Fibroblast of lung (primary cell): ENCODE measurements around the gene CD68. TPM values are rescaled to one million over a fixed set of nuclear protein-coding genes. Genes with fewer than 3 reads are reported as not detected.

Source experiments
- DNase-seq, 2 donors: peaks; one replicate each; pipeline versions ENCODE4 v3.0.0 to v3.0.0-alpha.2; 2010; ENCODE audit warnings: low read depth in 2 of 2
- H2AFZ ChIP-seq: 2 replicates; pipeline ENCODE4 v1.5.1; 2012; ENCODE audit warnings: low read length, control low read depth, inconsistent platforms
- H3K27ac ChIP-seq: 2 replicates; pipeline ENCODE4 v1.5.1; 2011; ENCODE audit warnings: low read length, control low read depth; ENCODE audit not compliant: insufficient read depth
- H3K27me3 ChIP-seq: 2 replicates; pipeline ENCODE4 v1.5.1; 2011; ENCODE audit warnings: mild to moderate bottlenecking, low read length; ENCODE audit not compliant: control insufficient read depth, insufficient read depth
- H3K36me3 ChIP-seq: 2 replicates; pipeline ENCODE4 v1.5.1; 2011; ENCODE audit warnings: low read length; ENCODE audit not compliant: control insufficient read depth, insufficient read depth
- H3K4me1 ChIP-seq: 2 replicates; pipeline ENCODE4 v1.5.1; 2011; ENCODE audit warnings: low read length; ENCODE audit not compliant: control insufficient read depth, insufficient read depth; ENCODE audit errors: extremely low read depth
- H3K4me2 ChIP-seq: 2 replicates; pipeline ENCODE4 v1.5.1; 2011; ENCODE audit warnings: low read length, control low read depth; ENCODE audit not compliant: insufficient read depth; ENCODE audit errors: extremely low read depth
- H3K4me3 ChIP-seq, 4 experiments: fragments of 200-600 bp in 1 of 4; sonication (generic) in 1 of 4; replicated peaks in 1 of 4; 2 replicates each; pipeline ENCODE4 v1.5.1; 2011 to 2016; ENCODE audit warnings: low read length in 4 of 4, low read depth in 3 of 4, mild to moderate bottlenecking in 3 of 4, control low read depth in 2 of 4, inconsistent platforms in 1 of 4, mixed read lengths in 1 of 4; ENCODE audit not compliant: insufficient read depth in 1 of 4; ENCODE audit errors: control extremely low read depth in 1 of 4
- H3K79me2 ChIP-seq: 2 replicates; pipeline ENCODE4 v1.5.1; 2012; ENCODE audit warnings: mild to moderate bottlenecking, low read length, inconsistent platforms; ENCODE audit not compliant: control insufficient read depth, insufficient read depth
- H3K9ac ChIP-seq: 2 replicates; pipeline ENCODE4 v1.5.1; 2011; ENCODE audit warnings: mild to moderate bottlenecking, low read length, control low read depth; ENCODE audit not compliant: insufficient read depth
- H3K9me3 ChIP-seq: 2 replicates; pipeline ENCODE4 v1.5.1; 2012; ENCODE audit warnings: low read depth, low read length; ENCODE audit not compliant: control insufficient read depth, insufficient read depth
- H4K20me1 ChIP-seq: 2 replicates; pipeline ENCODE4 v1.5.1; 2011; ENCODE audit warnings: low read length; ENCODE audit not compliant: control insufficient read depth, insufficient read depth; ENCODE audit errors: extremely low read depth
- EZH2 ChIP-seq: IDR thresholded peaks from 2 replicates; pipeline ENCODE4 v1.5.1; 2012; ENCODE audit warnings: low read length, control low read depth, mild to moderate bottlenecking; ENCODE audit errors: missing control alignments
- polyA plus RNA-seq, 2 donors: library from polyadenylated mRNA; depleted of rRNA in 1 of 2; stranded (reverse) in 1 of 2; unstranded in 1 of 2; fragments of >200 nt; gene quantifications; 2 replicates each; pipeline ENCODE4 v1.2.1, GENCODE V29; 2011 to 2012; ENCODE audit warnings: missing spikeins in 1 of 2
- total RNA-seq: library from RNA; depleted of rRNA; stranded (reverse); fragments of >200 nt; gene quantifications from 2 replicates; pipeline ENCODE4 v1.2.1, GENCODE V29; 2014
- TF ChIP-seq, protein P1 (sequence below), 2 donors: IDR thresholded peaks in 1 of 2; conservative IDR thresholded peaks in 1 of 2; 1 replicate in 1 of 2; 2 replicates in 1 of 2; pipeline ENCODE4 v1.5.1; 2011 to 2012; ENCODE audit warnings: low read length in 2 of 2, control low read depth in 1 of 2, inconsistent platforms in 1 of 2, low read depth in 1 of 2, mild to moderate bottlenecking in 1 of 2

Gene CD68
- total and polyA plus RNA-seq, 2 donors (not counting 1 experiment from before 2014, with no cell fraction given) = 29.4 to 90.4 TPM

DNA sequence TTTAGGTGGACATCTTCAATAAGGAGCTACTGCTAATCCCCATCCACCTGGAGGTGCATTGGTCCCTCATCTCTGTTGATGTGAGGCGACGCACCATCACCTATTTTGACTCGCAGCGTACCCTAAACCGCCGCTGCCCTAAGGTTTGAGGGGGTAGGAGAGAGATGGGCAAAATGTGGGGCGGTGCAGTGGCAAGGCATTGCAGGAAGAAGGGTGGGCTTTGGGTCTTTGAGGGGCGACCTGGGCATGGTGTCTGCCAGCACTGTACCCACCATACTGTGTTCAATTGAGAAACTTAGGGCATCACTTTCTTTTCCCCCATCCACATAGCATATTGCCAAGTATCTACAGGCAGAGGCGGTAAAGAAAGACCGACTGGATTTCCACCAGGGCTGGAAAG lies 9.1 kb upstream of the CD68 start:
- Histone ChIP-seq H3K9me3 (no peaks in the 10 kb centered on the region), H3K9ac (no peak overlapping the region), H3K27ac (no peak overlapping the region), H3K79me2 (peaks cover 36% of the 10 kb centered on the region), H3K27me3 (no peaks in the 10 kb centered on the region), H2AFZ (no peak overlapping the region), H4K20me1 (peaks cover 11% of the 10 kb centered on the region), H3K4me2 (no peak overlapping the region), H3K4me3 (no peak overlapping the region), H3K36me3 (peaks cover 25% of the 10 kb centered on the region), H3K4me1 (peaks cover 16% of the 10 kb centered on the region)
- TF ChIP-seq EZH2 = no peak
- TF ChIP-seq, protein P1, sequence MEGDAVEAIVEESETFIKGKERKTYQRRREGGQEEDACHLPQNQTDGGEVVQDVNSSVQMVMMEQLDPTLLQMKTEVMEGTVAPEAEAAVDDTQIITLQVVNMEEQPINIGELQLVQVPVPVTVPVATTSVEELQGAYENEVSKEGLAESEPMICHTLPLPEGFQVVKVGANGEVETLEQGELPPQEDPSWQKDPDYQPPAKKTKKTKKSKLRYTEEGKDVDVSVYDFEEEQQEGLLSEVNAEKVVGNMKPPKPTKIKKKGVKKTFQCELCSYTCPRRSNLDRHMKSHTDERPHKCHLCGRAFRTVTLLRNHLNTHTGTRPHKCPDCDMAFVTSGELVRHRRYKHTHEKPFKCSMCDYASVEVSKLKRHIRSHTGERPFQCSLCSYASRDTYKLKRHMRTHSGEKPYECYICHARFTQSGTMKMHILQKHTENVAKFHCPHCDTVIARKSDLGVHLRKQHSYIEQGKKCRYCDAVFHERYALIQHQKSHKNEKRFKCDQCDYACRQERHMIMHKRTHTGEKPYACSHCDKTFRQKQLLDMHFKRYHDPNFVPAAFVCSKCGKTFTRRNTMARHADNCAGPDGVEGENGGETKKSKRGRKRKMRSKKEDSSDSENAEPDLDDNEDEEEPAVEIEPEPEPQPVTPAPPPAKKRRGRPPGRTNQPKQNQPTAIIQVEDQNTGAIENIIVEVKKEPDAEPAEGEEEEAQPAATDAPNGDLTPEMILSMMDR (conservative IDR thresholded peaks at IDR 0.05 in 1 of 2, IDR thresholded peaks at IDR 0.05 in 1 of 2; ENCODE audit: low read depth in 1 of 2, low read length in 2 of 2) = no peak
- DNase-seq = no peak

DNA sequence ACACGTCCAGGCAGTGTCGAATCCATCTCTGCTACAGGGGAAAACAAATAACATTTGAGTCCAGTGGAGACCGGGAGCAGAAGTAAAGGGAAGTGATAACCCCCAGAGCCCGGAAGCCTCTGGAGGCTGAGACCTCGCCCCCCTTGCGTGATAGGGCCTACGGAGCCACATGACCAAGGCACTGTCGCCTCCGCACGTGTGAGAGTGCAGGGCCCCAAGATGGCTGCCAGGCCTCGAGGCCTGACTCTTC lies 7.2 kb upstream of the CD68 start:
- no peaks in the 10 kb centered on the region for H3K27me3 ChIP-seq
- H3K9ac ChIP-seq = peak overlapping the region; percentile 65
- H3K27ac ChIP-seq = peak overlapping the region; percentile 90
- H3K9me3 ChIP-seq = no peaks in the 10 kb centered on the region
- peaks cover 49% of the 10 kb centered on the region for H3K79me2 ChIP-seq
- DNase-seq = no peak
- H4K20me1 ChIP-seq = peaks cover 14% of the 10 kb centered on the region
- H3K4me2 ChIP-seq = peak overlapping the region; percentile 97
- no peak for TF ChIP-seq EZH2
- TF ChIP-seq, protein P1 (conservative IDR thresholded peaks at IDR 0.05 in 1 of 2, IDR thresholded peaks at IDR 0.05 in 1 of 2; ENCODE audit: low read depth in 1 of 2, low read length in 2 of 2) = no peak
- H3K36me3 ChIP-seq = peaks cover 35% of the 10 kb centered on the region
- peak overlapping the region; percentile 16 for H2AFZ ChIP-seq
- H3K4me3 ChIP-seq = peak overlapping the region; percentile 59 to 83 (median 70)
- H3K4me1 ChIP-seq = peaks cover 20% of the 10 kb centered on the region

DNA sequence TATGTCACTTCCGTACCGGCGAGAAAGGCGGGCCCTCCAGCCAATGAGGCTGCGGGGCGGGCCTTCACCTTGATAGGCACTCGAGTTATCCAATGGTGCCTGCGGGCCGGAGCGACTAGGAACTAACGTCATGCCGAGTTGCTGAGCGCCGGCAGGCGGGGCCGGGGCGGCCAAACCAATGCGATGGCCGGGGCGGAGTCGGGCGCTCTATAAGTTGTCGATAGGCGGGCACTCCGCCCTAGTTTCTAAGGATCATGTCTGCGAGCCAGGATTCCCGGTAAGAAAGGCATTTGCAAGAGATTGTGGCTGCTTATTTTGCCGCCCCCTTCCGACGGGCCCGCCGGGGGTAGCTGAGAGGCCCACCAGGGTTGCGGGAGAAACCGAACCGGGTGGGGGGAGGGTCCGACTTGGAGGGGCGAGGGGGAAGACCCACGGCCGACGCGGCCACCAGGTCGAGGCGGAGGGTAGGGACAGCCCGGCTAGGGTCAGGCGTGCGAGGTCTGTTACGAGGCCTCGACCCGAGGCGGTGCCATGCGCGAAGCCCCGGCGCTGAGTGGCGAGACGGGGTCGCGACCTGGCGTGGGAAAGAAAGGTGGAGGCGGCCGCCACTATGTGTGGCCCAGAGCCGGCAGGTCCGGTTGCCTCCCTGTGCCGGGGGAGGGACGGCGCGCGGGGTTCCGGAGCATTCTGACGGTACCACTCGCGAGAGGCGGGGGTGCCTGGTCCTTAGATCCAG lies 6.7 kb upstream of the CD68 start:
- Histone ChIP-seq H3K27me3 (no peaks in the 10 kb centered on the region), H3K9ac (peak overlapping the region; percentile 100), H3K27ac (peak overlapping the region; percentile 98), H2AFZ (no peak overlapping the region), H4K20me1 (peaks cover 14% of the 10 kb centered on the region), H3K4me1 (peaks cover 21% of the 10 kb centered on the region), H3K4me2 (peak overlapping the region; percentile 10), H3K9me3 (no peaks in the 10 kb centered on the region), H3K79me2 (peaks cover 54% of the 10 kb centered on the region), H3K36me3 (peaks cover 40% of the 10 kb centered on the region), H3K4me3 (peak overlapping the region; percentile 76 to 99 (median 98))
- DNase-seq = peak; percentile 99
- TF ChIP-seq, protein P1 (conservative IDR thresholded peaks at IDR 0.05 in 1 of 2, IDR thresholded peaks at IDR 0.05 in 1 of 2; ENCODE audit: low read depth in 1 of 2, low read length in 2 of 2) = no peak
